ENCODE data around the gene RASSF8.

GRCh38 chr12:26027401-26027800 lies 68.9 kb downstream of the RASSF8 start:
- TF ChIP-seq ZNF274 (IDR thresholded peaks at IDR 0.05; ENCODE audit: low read depth, low read length) (no peak), YY1 (IDR thresholded peaks at IDR 0.05; ENCODE audit: extremely low read depth, insufficient replicate concordance, low read depth, low read length) (no peak), SP1 (IDR thresholded peaks at IDR 0.05; ENCODE audit: low read depth) (no peak), POLR2A (IDR thresholded peaks at IDR 0.05; ENCODE audit: borderline replicate concordance, extremely low read depth, insufficient read depth, insufficient read length) (no peak)
- TF ChIP-seq, protein P1, sequence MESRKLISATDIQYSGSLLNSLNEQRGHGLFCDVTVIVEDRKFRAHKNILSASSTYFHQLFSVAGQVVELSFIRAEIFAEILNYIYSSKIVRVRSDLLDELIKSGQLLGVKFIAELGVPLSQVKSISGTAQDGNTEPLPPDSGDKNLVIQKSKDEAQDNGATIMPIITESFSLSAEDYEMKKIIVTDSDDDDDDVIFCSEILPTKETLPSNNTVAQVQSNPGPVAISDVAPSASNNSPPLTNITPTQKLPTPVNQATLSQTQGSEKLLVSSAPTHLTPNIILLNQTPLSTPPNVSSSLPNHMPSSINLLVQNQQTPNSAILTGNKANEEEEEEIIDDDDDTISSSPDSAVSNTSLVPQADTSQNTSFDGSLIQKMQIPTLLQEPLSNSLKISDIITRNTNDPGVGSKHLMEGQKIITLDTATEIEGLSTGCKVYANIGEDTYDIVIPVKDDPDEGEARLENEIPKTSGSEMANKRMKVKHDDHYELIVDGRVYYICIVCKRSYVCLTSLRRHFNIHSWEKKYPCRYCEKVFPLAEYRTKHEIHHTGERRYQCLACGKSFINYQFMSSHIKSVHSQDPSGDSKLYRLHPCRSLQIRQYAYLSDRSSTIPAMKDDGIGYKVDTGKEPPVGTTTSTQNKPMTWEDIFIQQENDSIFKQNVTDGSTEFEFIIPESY (IDR thresholded peaks at IDR 0.05; ENCODE audit: extremely low read depth, insufficient replicate concordance, low read length): no peak

Data from HCT116 (cell line).